Liver (tissue), 9 donors: ENCODE results near the gene IL21R. TPM values are rescaled to one million over a fixed set of nuclear protein-coding genes. Genes with fewer than 3 reads are reported as not detected.

Source experiments
- DNase-seq: peaks from one replicate; pipeline ENCODE4 v3.0.0-alpha.2; 2017; ENCODE audit warnings: low spot score
- H3K27ac ChIP-seq, 2 donors: one replicate each; pipeline ENCODE4 v1.7.0; 2013; ENCODE audit warnings: inconsistent platforms in 2 of 2, low read length in 2 of 2, control low read depth in 1 of 2, low read depth in 1 of 2, mild to moderate bottlenecking in 1 of 2
- H3K27me3 ChIP-seq, 4 donors: one replicate each; pipeline versions ENCODE4 v1.6.1 to v1.7.0; 2013; ENCODE audit warnings: low read length in 3 of 4, inconsistent platforms in 1 of 4, mild to moderate bottlenecking in 1 of 4, moderate library complexity in 1 of 4; ENCODE audit not compliant: control insufficient read depth in 4 of 4, insufficient read depth in 4 of 4
- H3K36me3 ChIP-seq, 4 donors: one replicate each; pipeline versions ENCODE4 v1.6.1 to v1.7.0; 2013; ENCODE audit warnings: low read length in 3 of 4, mild to moderate bottlenecking in 3 of 4, low read depth in 1 of 4, moderate library complexity in 1 of 4; ENCODE audit not compliant: control insufficient read depth in 4 of 4, insufficient read depth in 3 of 4
- H3K4me1 ChIP-seq, 4 donors: one replicate each; pipeline versions ENCODE4 v1.6.1 to v1.7.0; 2013; ENCODE audit warnings: low read length in 3 of 4, mild to moderate bottlenecking in 3 of 4, moderate library complexity in 1 of 4; ENCODE audit not compliant: control insufficient read depth in 4 of 4, insufficient read depth in 4 of 4
- H3K4me3 ChIP-seq, 3 donors: one replicate each; pipeline versions ENCODE4 v1.6.1 to v1.7.0; 2013; ENCODE audit warnings: low read length in 3 of 3, control low read depth in 1 of 3, low read depth in 1 of 3, mild to moderate bottlenecking in 1 of 3
- H3K9ac ChIP-seq, 2 donors: one replicate each; pipeline ENCODE4 v1.7.0; 2013; ENCODE audit warnings: low read length in 2 of 2, mild to moderate bottlenecking in 2 of 2, moderate library complexity in 2 of 2, control low read depth in 1 of 2, low read depth in 1 of 2
- H3K9me3 ChIP-seq, 4 donors: one replicate each; pipeline versions ENCODE4 v1.6.1 to v1.7.0; 2013; ENCODE audit warnings: low read length in 3 of 4; ENCODE audit not compliant: control insufficient read depth in 4 of 4
- CTCF ChIP-seq: fragments of 150-350 bp; IDR thresholded peaks from 2 replicates; pipeline ENCODE4 v1.5.1; 2017; ENCODE audit warnings: improper control_type of control experiment, low read depth, low read length; ENCODE audit not compliant: missing input control
- EGR1 ChIP-seq, 2 donors: IDR thresholded peaks; 2 replicates each; pipeline ENCODE4 v1.6.1; 2016 to 2018; ENCODE audit warnings: antibody characterized with exemption in 2 of 2, low read depth in 2 of 2
- FOXA1 ChIP-seq: IDR thresholded peaks from 2 replicates; pipeline ENCODE4 v1.6.1; 2016; ENCODE audit warnings: antibody characterized with exemption
- FOXA2 ChIP-seq: IDR thresholded peaks from 2 replicates; pipeline ENCODE4 v1.6.1; 2016; ENCODE audit warnings: antibody characterized with exemption
- GABPA ChIP-seq, 2 donors: IDR thresholded peaks in 1 of 2; conservative IDR thresholded peaks in 1 of 2; 2 replicates each; pipeline ENCODE4 v1.6.1; 2016; ENCODE audit warnings: antibody characterized with exemption in 2 of 2, mild to moderate bottlenecking in 1 of 2, moderate library complexity in 1 of 2
- HNF4A ChIP-seq, 2 donors: conservative IDR thresholded peaks; 2 replicates each; pipeline ENCODE4 v1.6.1; 2016; ENCODE audit warnings: antibody characterized with exemption in 2 of 2, mild to moderate bottlenecking in 2 of 2
- HNF4G ChIP-seq: IDR thresholded peaks from 2 replicates; pipeline ENCODE4 v1.6.1; 2016; ENCODE audit warnings: antibody characterized with exemption
- JUND ChIP-seq, 2 donors: IDR thresholded peaks; 2 replicates each; pipeline ENCODE4 v1.6.1; 2016; ENCODE audit warnings: antibody characterized with exemption in 2 of 2
- NR2F2 ChIP-seq: IDR thresholded peaks from 2 replicates; pipeline ENCODE4 v1.6.1; 2016; ENCODE audit warnings: antibody characterized with exemption
- RAD21 ChIP-seq, 2 donors: IDR thresholded peaks; 2 replicates each; pipeline ENCODE4 v1.6.1; 2016; ENCODE audit warnings: antibody characterized with exemption in 2 of 2, mild to moderate bottlenecking in 2 of 2
- REST ChIP-seq: IDR thresholded peaks from 2 replicates; pipeline ENCODE4 v1.6.1; 2016; ENCODE audit warnings: antibody characterized with exemption, mild to moderate bottlenecking
- RXRA ChIP-seq, 2 donors: IDR thresholded peaks; 2 replicates each; pipeline ENCODE4 v1.6.1; 2017 to 2018; ENCODE audit warnings: antibody characterized with exemption in 2 of 2, mild to moderate bottlenecking in 1 of 2
- SP1 ChIP-seq: IDR thresholded peaks from 2 replicates; pipeline ENCODE4 v1.6.1; 2018; ENCODE audit warnings: antibody characterized with exemption, mild to moderate bottlenecking
- TAF1 ChIP-seq: conservative IDR thresholded peaks from 2 replicates; pipeline ENCODE4 v1.6.1; 2016; ENCODE audit warnings: antibody characterized with exemption, mild to moderate bottlenecking
- YY1 ChIP-seq: IDR thresholded peaks from 2 replicates; pipeline ENCODE4 v1.6.1; 2016; ENCODE audit warnings: antibody characterized with exemption, mild to moderate bottlenecking
- ZBTB33 ChIP-seq: IDR thresholded peaks from 2 replicates; pipeline ENCODE4 v1.6.1; 2016; ENCODE audit warnings: antibody characterized with exemption
- WGBS: extraction: QIAGEN DNeasy Blood & Tissue Kit; methylation state at CpG from one replicate; pipeline ENCODE4 v1.1.7; 2013; 5-methylcytosine and 5-hydroxymethylcytosine counted together
- polyA plus RNA-seq, 2 donors: library from polyadenylated mRNA; stranded (reverse) in 1 of 2; unstranded in 1 of 2; fragments of 200-250 nt in 1 of 2; fragments of >200 nt in 1 of 2; fragmentation: Nextera tagmentation in 1 of 2; extraction: Ambion mirVana in 1 of 2; gene quantifications; one replicate each; pipeline versions ENCODE4 v1.2.1 to v1.2.3, GENCODE V29; 2013 to 2015
- total RNA-seq, 2 donors: library from RNA; depleted of rRNA; stranded (reverse); fragments of >200 nt; gene quantifications; one replicate each; pipeline ENCODE4 v1.2.3, GENCODE V29; 2014
- TF ChIP-seq, protein P1 (sequence below): IDR thresholded peaks from 2 replicates; pipeline ENCODE4 v1.6.1; 2016; ENCODE audit warnings: antibody characterized with exemption
- TF ChIP-seq, protein P2 (sequence below): IDR thresholded peaks from 2 replicates; pipeline ENCODE4 v1.6.1; 2016; ENCODE audit warnings: antibody characterized with exemption
- donor health status: healthy.
- donor health status: healthy.
- donor health status: healthy.
- donor health status: healthy.
- donor health status: healthy.

IL21R gene
- total and polyA plus RNA-seq, 4 donors = 0.19 to 0.84 (median 0.39) TPM

DNA sequence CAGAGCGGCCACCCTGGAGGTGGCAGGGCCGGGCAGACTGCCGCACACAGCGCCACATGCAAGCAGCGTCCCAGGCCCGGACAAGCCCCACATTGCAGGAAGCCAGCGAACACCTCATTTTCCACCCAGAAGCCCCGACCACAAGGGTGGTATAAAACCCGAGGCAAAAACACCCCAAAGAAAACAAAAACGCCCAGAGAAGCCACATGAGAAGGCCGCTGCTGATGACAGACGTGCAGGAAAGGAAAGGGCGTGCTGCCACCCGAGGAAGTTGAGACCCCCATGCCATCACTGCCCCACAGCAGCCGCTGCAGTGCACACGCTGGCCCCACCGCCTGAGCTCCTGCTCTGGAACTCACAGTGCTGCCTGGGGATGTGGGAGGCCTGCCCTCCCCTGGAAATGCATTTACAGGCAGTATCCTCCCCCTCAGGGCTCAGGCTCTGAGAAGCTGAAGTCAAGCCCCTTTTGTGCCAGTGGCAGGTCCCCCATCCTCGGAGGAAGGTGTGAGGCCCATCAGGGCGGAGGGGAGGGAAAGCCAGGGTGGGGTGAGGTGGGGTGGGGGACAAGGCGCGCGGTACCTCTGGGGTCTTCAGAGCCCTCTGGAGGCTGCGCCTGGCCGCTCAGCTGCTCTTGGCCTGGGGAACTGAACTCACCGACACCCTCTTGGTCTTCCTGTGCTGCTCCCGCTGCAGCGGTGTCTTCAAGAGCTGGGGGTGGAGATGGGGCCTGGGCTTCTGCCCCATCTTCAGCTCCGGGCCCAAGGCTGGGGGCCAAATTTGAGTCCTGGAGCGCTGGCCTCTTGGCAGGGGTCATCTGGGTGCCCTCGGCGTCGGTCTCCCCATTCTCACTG, 62.0 kb downstream of the IL21R start:
- no peak overlapping the region for H3K4me3 ChIP-seq

More for the DNA sequence above, 62.0 kb downstream of the IL21R start:
- H3K9ac ChIP-seq = no peak overlapping the region
- TF ChIP-seq ZBTB33 (no peak), RXRA (IDR thresholded peaks at IDR 0.05) (no peak), RAD21 (IDR thresholded peaks at IDR 0.05) (no peak), NR2F2 (no peak), HNF4G (no peak), YY1 (no peak), GABPA (IDR thresholded peaks at IDR 0.05 in 1 of 2, conservative IDR thresholded peaks at IDR 0.05 in 1 of 2) (no peak), SP1 (no peak), FOXA2 (no peak), TAF1 (no peak), EGR1 (IDR thresholded peaks at IDR 0.05; ENCODE audit: low read depth in 2 of 2) (no peak), HNF4A (conservative IDR thresholded peaks at IDR 0.05) (no peak), REST (no peak), JUND (IDR thresholded peaks at IDR 0.05) (no peak), FOXA1 (no peak), CTCF (no peak)
- TF ChIP-seq, protein P1, sequence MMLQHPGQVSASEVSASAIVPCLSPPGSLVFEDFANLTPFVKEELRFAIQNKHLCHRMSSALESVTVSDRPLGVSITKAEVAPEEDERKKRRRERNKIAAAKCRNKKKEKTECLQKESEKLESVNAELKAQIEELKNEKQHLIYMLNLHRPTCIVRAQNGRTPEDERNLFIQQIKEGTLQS = no peak
- TF ChIP-seq, protein P2, sequence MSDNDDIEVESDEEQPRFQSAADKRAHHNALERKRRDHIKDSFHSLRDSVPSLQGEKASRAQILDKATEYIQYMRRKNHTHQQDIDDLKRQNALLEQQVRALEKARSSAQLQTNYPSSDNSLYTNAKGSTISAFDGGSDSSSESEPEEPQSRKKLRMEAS = no peak
- H3K27me3 ChIP-seq = no peaks in the 10 kb centered on the region
- H3K9me3 ChIP-seq = no peaks in the 10 kb centered on the region
- 92% methylated on average over 32 of the region's 32 CpGs for WGBS
- peaks cover 13 to 79% (median 37%) of the 10 kb centered on the region in 4 donors for H3K36me3 ChIP-seq
- DNase-seq = no peak
- H3K27ac ChIP-seq = no peak overlapping the region
- H3K4me1 ChIP-seq = no peaks in the 10 kb centered on the region
